ENCODE measurements around the gene GPR162.

DNA sequence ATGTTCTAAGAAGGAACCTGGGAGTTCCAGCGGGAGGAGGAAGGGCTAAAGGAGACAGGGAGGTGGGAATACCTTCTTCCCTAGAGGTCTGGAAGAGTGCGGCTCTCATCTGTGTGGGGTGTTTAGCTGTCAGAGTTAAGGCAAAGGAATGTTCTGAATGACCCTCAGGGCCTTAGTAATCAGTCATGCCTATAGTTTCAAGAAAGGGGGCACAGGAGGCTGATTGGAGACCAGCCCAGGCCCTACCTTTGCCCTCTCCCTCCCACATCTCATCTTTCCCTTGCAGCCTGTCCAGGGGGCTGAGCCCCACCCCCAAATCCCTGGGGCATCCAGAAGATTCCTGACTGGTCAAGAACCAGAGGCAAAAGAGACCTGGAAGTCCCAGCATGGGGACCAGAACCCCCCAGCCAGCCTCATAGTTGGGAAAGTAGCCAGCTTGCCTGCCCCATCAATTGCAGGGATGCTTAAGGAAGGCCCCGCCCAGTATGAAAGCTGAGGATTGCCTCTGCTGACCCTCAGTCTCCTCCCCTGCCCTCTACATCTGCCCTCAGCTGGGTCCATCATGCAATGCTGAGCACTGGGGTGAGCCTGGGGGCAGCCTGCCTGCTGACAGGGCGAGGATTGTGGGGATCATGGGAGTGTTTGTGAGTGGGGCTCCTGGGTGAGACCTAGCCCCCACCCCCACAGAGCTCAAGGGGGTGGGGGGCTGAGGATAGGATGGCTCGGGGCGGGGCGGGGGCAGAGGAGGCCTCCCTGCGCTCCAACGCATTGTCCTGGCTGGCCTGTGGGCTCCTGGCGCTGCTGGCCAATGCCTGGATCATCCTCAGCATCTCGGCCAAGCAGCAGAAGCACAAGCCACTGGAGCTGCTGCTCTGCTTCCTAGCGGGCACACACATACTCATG is 1.8 kb downstream of the GPR162 start:
- TF ChIP-seq CTCF (conservative IDR thresholded peaks at IDR 0.05; ENCODE audit: low read depth, low read length) (no peak), RAD21 (IDR thresholded peaks at IDR 0.05; ENCODE audit: low read length) (no peak), MXI1 (IDR thresholded peaks at IDR 0.05; ENCODE audit: borderline replicate concordance, low read depth, low read length) (no peak), POLR2A (IDR thresholded peaks at IDR 0.05; ENCODE audit: low read depth, low read length) (no peak), SMC3 (IDR thresholded peaks at IDR 0.05; ENCODE audit: low read depth, low read length) (no peak), RFX5 (IDR thresholded peaks at IDR 0.05; ENCODE audit: low read depth, low read length) (no peak), CEBPB (IDR thresholded peaks at IDR 0.05; ENCODE audit: low read depth, low read length) (no peak), MAZ (IDR thresholded peaks at IDR 0.05; ENCODE audit: borderline replicate concordance, low read depth, low read length) (no peak), USF2 (IDR thresholded peaks at IDR 0.05; ENCODE audit: low read depth, low read length) (no peak)

Measured in IMR-90 (cell line).